Upper lobe of left lung (tissue), 4 donors: Measurements from ENCODE around the gene PTX4.

Experiments used
- CTCF ChIP-seq, 6 experiments: fragments of 450-650 bp in 4 of 6; fragments of 200-600 bp in 2 of 6; sonication (generic) in 2 of 6; IDR thresholded peaks; one replicate each; pipeline ENCODE4 v1.5.1; 2016 to 2019; ENCODE audit warnings: antibody characterized with exemption in 6 of 6
- POLR2AphosphoS5 ChIP-seq, 2 donors: sonication (generic); formaldehyde crosslinking; IDR thresholded peaks; one replicate each; pipeline ENCODE4 v1.5.1; 2017; ENCODE audit warnings: antibody characterized with exemption in 2 of 2

GRCh38 chr16:1496464-1496863 lies 7.7 kb upstream of the PTX4 start:
- no peak for TF ChIP-seq CTCF (IDR thresholded peaks at IDR 0.05)
- no peak for TF ChIP-seq POLR2AphosphoS5 (IDR thresholded peaks at IDR 0.05)
